T-helper 2 cell treated with Interferon-gamma antibody and Interleukin-4, amounts not matched to agents 5 μg/mL and 100 μg/mL, for 36 hours (primary cell): ENCODE measurements around the gene PAQR4.

Experiments
- DNase-seq: peaks from one replicate; pipeline ENCODE4 v3.0.0; 2021; ENCODE audit warnings: low spot score
- H3K27ac Mint-ChIP-seq: one replicate; pipeline ENCODE4 v1.8.0; 2021; ENCODE audit warnings: mild to moderate bottlenecking, mixed read lengths
- H3K27me3 Mint-ChIP-seq: one replicate; pipeline ENCODE4 v1.8.0; 2021; ENCODE audit warnings: low read depth, mixed read lengths
- H3K36me3 Mint-ChIP-seq: one replicate; pipeline ENCODE4 v1.8.0; 2021; ENCODE audit warnings: low read depth, mixed read lengths
- H3K4me1 Mint-ChIP-seq: one replicate; pipeline ENCODE4 v1.8.0; 2021; ENCODE audit warnings: low read depth, mixed read lengths
- H3K4me3 Mint-ChIP-seq: one replicate; pipeline ENCODE4 v1.8.0; 2022; ENCODE audit warnings: mild to moderate bottlenecking, moderate library complexity, mixed read lengths
- H3K9me3 Mint-ChIP-seq: one replicate; pipeline ENCODE4 v1.8.0; 2021; ENCODE audit warnings: mixed read lengths

The PAQR4 gene

GRCh38 chr16:3017794-3018506, 48.8 kb downstream of the PAQR4 start, which contains the start of gene CLDN6:
Gene CLDN6, minus strand, starts transcription at chr16:3018183. Its CDS starts 2,162 bp downstream, at chr16:3016021.
- peaks cover 3% of the 10 kb centered on the region for H3K36me3 Mint-ChIP-seq
- H3K27ac Mint-ChIP-seq: no peak within 1 kb of the TSS

GRCh38 chr16:3019594-3020246, 50.6 kb downstream of the PAQR4 start:
- peaks cover 6% of the 10 kb centered on the region for H3K36me3 Mint-ChIP-seq

More at GRCh38 chr16:3017794-3018506, 48.8 kb downstream of the PAQR4 start, which contains the start of gene CLDN6:
- Mint-ChIP-seq H3K4me3 (peak within 1 kb of the TSS; percentile 15), H3K9me3 (no peaks in the 10 kb centered on the region), H3K4me1 (peaks cover 27% of the 10 kb centered on the region), H3K27me3 (peaks cover 15% of the 10 kb centered on the region)
- DNase-seq: no peak

GRCh38 chr16:3020247-3020603, 51.1 kb downstream of the PAQR4 start, which contains the start of gene TNFRSF12A:
Gene TNFRSF12A, plus strand, starts transcription at chr16:3020368. Its CDS starts 30 bp downstream, at chr16:3020398.
- Mint-ChIP-seq H3K9me3 (no peaks in the 10 kb centered on the region), H3K27ac (peak within 1 kb of the TSS; percentile 71), H3K36me3 (peaks cover 7% of the 10 kb centered on the region), H3K4me1 (peaks cover 36% of the 10 kb centered on the region), H3K4me3 (peak within 1 kb of the TSS; percentile 90), H3K27me3 (peaks cover 8% of the 10 kb centered on the region)
- DNase-seq: peak; percentile 78

More at GRCh38 chr16:3019594-3020246, 50.6 kb downstream of the PAQR4 start:
- H3K4me1 Mint-ChIP-seq: peaks cover 36% of the 10 kb centered on the region
- no peaks in the 10 kb centered on the region for H3K9me3 Mint-ChIP-seq
- no peak for DNase-seq
- H3K27ac Mint-ChIP-seq: peak overlapping the region; percentile 55
- peak overlapping the region; percentile 89 for H3K4me3 Mint-ChIP-seq
- peaks cover 8% of the 10 kb centered on the region for H3K27me3 Mint-ChIP-seq

- Mint-ChIP-seq H3K4me3 (peak overlapping the region; percentile 90), H3K27me3 (peaks cover 8% of the 10 kb centered on the region), H3K4me1 (peaks cover 40% of the 10 kb centered on the region), H3K9me3 (no peaks in the 10 kb centered on the region), H3K36me3 (peaks cover 9% of the 10 kb centered on the region), H3K27ac (peak overlapping the region; percentile 76)
- peak; percentile 58 for DNase-seq
These were observed 51.7 kb downstream of the PAQR4 start for GRCh38 chr16:3020604-3021448.

GRCh38 chr16:3021449-3022207, 52.5 kb downstream of the PAQR4 start:
- no peaks in the 10 kb centered on the region for H3K9me3 Mint-ChIP-seq
- H3K4me3 Mint-ChIP-seq: peak overlapping the region; percentile 90
- peaks cover 17% of the 10 kb centered on the region for H3K36me3 Mint-ChIP-seq
- DNase-seq: peak; percentile 72
- peaks cover 40% of the 10 kb centered on the region for H3K4me1 Mint-ChIP-seq
- peak overlapping the region; percentile 76 for H3K27ac Mint-ChIP-seq
- peaks cover 7% of the 10 kb centered on the region for H3K27me3 Mint-ChIP-seq

GRCh38 chr16:3022208-3022683, 53.1 kb downstream of the PAQR4 start:
- peak; percentile 88 for DNase-seq
- H3K27me3 Mint-ChIP-seq: peaks cover 3% of the 10 kb centered on the region
- H3K27ac Mint-ChIP-seq: peak overlapping the region; percentile 90
- H3K4me3 Mint-ChIP-seq: peak overlapping the region; percentile 90
- peaks cover 23% of the 10 kb centered on the region for H3K36me3 Mint-ChIP-seq
- peaks cover 40% of the 10 kb centered on the region for H3K4me1 Mint-ChIP-seq
- H3K9me3 Mint-ChIP-seq: no peaks in the 10 kb centered on the region

GRCh38 chr16:3022684-3023414, 53.7 kb downstream of the PAQR4 start:
- no peak for DNase-seq
- Mint-ChIP-seq H3K36me3 (peaks cover 23% of the 10 kb centered on the region), H3K27ac (peak overlapping the region; percentile 90), H3K4me3 (peak overlapping the region; percentile 90), H3K27me3 (peaks cover 3% of the 10 kb centered on the region), H3K4me1 (peaks cover 40% of the 10 kb centered on the region), H3K9me3 (no peaks in the 10 kb centered on the region)
